Fibroblast of lung (primary cell): ENCODE measurements around the gene PTGES3.

Experiments
- EZH2 ChIP-seq: IDR thresholded peaks from 2 replicates; pipeline ENCODE4 v1.5.1; 2012; ENCODE audit warnings: low read length, control low read depth, mild to moderate bottlenecking; ENCODE audit errors: missing control alignments
- TF ChIP-seq, protein P1 (sequence below), 2 donors: IDR thresholded peaks in 1 of 2; conservative IDR thresholded peaks in 1 of 2; 1 replicate in 1 of 2; 2 replicates in 1 of 2; pipeline ENCODE4 v1.5.1; 2011 to 2012; ENCODE audit warnings: low read length in 2 of 2, control low read depth in 1 of 2, inconsistent platforms in 1 of 2, low read depth in 1 of 2, mild to moderate bottlenecking in 1 of 2

DNA sequence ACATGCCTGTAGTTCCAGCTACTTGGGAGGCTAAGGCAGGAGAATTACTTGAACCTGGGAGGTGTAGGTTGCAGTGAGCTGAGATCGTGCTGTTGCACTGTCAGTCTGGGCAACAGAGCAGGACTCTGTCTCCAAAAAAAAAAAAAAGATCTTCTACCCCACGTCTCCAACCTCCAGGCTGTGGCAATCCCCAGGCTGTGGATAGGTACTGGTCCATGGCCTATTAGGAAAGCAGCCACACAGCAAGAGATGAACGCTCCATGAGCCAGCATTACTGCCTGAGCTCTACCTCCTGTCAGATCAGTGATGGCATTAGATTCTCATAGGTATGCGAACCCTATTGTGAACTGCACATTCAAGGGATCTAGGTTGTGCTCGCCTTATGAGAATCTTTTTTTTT is 6.1 kb upstream of the PTGES3 start:
- TF ChIP-seq, protein P1, sequence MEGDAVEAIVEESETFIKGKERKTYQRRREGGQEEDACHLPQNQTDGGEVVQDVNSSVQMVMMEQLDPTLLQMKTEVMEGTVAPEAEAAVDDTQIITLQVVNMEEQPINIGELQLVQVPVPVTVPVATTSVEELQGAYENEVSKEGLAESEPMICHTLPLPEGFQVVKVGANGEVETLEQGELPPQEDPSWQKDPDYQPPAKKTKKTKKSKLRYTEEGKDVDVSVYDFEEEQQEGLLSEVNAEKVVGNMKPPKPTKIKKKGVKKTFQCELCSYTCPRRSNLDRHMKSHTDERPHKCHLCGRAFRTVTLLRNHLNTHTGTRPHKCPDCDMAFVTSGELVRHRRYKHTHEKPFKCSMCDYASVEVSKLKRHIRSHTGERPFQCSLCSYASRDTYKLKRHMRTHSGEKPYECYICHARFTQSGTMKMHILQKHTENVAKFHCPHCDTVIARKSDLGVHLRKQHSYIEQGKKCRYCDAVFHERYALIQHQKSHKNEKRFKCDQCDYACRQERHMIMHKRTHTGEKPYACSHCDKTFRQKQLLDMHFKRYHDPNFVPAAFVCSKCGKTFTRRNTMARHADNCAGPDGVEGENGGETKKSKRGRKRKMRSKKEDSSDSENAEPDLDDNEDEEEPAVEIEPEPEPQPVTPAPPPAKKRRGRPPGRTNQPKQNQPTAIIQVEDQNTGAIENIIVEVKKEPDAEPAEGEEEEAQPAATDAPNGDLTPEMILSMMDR (conservative IDR thresholded peaks at IDR 0.05 in 1 of 2, IDR thresholded peaks at IDR 0.05 in 1 of 2; ENCODE audit: low read depth in 1 of 2, low read length in 2 of 2): no peak
- no peak for TF ChIP-seq EZH2
